CD14-positive monocyte (primary cell): ENCODE data around the gene TTYH1. TPM values are rescaled to one million over a fixed set of nuclear protein-coding genes. Genes with fewer than 3 reads are reported as not detected.
"Not testable (repeated sequence)": the region's sequence is repeated elsewhere in the genome, so short reads cannot be mapped to it uniquely, and the experiment has no call there.

Source experiments
- DNase-seq, 3 donors: peaks; one replicate each; pipeline ENCODE4 v3.0.0-alpha.2; 2011 to 2022
- H2AFZ ChIP-seq: 2 replicates; pipeline ENCODE4 v1.6.0; 2012; ENCODE audit warnings: mild to moderate bottlenecking, low read depth, low read length, inconsistent platforms; ENCODE audit not compliant: insufficient read depth, poor library complexity, severe bottlenecking
- H3K27ac ChIP-seq, 2 donors: 1 replicate in 1 of 2; 2 replicates in 1 of 2; pipeline ENCODE4 v1.5.1; 2012 to 2013; ENCODE audit warnings: low read length in 2 of 2, control low read depth in 1 of 2, inconsistent platforms in 1 of 2, low read depth in 1 of 2, mild to moderate bottlenecking in 1 of 2
- H3K27me3 ChIP-seq, 2 donors: one replicate each; pipeline versions ENCODE4 v1.6.0 to v1.6.1; 2011 to 2013; ENCODE audit warnings: low read length in 2 of 2; ENCODE audit not compliant: control insufficient read depth in 2 of 2, insufficient read depth in 2 of 2
- H3K36me3 ChIP-seq, 2 donors: replicated peaks in 1 of 2; 1 replicate in 1 of 2; 2 replicates in 1 of 2; pipeline versions ENCODE4 v1.5.1 to v1.6.1; 2012 to 2013; ENCODE audit warnings: low read length in 2 of 2, control low read depth in 1 of 2, inconsistent platforms in 1 of 2, mild to moderate bottlenecking in 1 of 2; ENCODE audit not compliant: insufficient read depth in 2 of 2, control insufficient read depth in 1 of 2
- H3K4me1 ChIP-seq, 2 donors: 1 replicate in 1 of 2; 2 replicates in 1 of 2; pipeline versions ENCODE4 v1.5.1 to v1.6.1; 2012 to 2013; ENCODE audit warnings: low read length in 2 of 2, control low read depth in 1 of 2, inconsistent platforms in 1 of 2, mild to moderate bottlenecking in 1 of 2, moderate library complexity in 1 of 2; ENCODE audit not compliant: insufficient read depth in 2 of 2, control insufficient read depth in 1 of 2
- H3K4me2 ChIP-seq: replicated peaks from 2 replicates; pipeline ENCODE3; 2012; ENCODE audit warnings: low read length, moderate library complexity, mild to moderate bottlenecking; ENCODE audit not compliant: poor library complexity, severe bottlenecking; ENCODE audit errors: extremely low read depth
- H3K4me3 ChIP-seq, 3 experiments: fragments of 200-600 bp in 1 of 3; sonication (generic) in 1 of 3; replicated peaks in 1 of 3; 1 replicate in 2 of 3; 2 replicates in 1 of 3; pipeline ENCODE4 v1.5.1; 2011 to 2013; ENCODE audit warnings: low read length in 3 of 3, mild to moderate bottlenecking in 3 of 3, control low read depth in 2 of 3, low read depth in 2 of 3, inconsistent platforms in 1 of 3, moderate library complexity in 1 of 3
- H3K79me2 ChIP-seq: 2 replicates; pipeline ENCODE4 v1.6.0; 2012; ENCODE audit warnings: mild to moderate bottlenecking, control low read depth, inconsistent platforms, low read length, moderate library complexity; ENCODE audit not compliant: insufficient read depth
- H3K9ac ChIP-seq: 2 replicates; pipeline ENCODE4 v1.6.0; 2017; ENCODE audit warnings: low read length, mild to moderate bottlenecking; ENCODE audit not compliant: insufficient read depth, poor library complexity, severe bottlenecking
- H3K9me3 ChIP-seq, 2 donors: replicated peaks in 1 of 2; 1 replicate in 1 of 2; 2 replicates in 1 of 2; pipeline versions ENCODE4 v1.5.1 to v1.6.1; 2012 to 2013; ENCODE audit warnings: low read length in 2 of 2, control low read depth in 1 of 2; ENCODE audit not compliant: control insufficient read depth in 1 of 2, insufficient read depth in 1 of 2
- H4K20me1 ChIP-seq: 2 replicates; pipeline ENCODE4 v1.6.0; 2012; ENCODE audit warnings: mild to moderate bottlenecking, low read length, control low read depth, moderate library complexity; ENCODE audit not compliant: insufficient read depth
- H3K27ac Mint-ChIP-seq, 7 donors: one replicate each; pipeline ENCODE4 v1.8.0; 2020; ENCODE audit warnings: mild to moderate bottlenecking in 7 of 7, mixed read lengths in 7 of 7, moderate library complexity in 6 of 7, inconsistent platforms in 2 of 7
- H3K27me3 Mint-ChIP-seq, 3 donors: one replicate each; pipeline ENCODE4 v1.8.0; 2021 to 2022; ENCODE audit warnings: low read depth in 3 of 3, mild to moderate bottlenecking in 3 of 3, mixed read lengths in 3 of 3, moderate library complexity in 3 of 3, inconsistent platforms in 1 of 3
- H3K36me3 Mint-ChIP-seq, 2 donors: one replicate each; pipeline ENCODE4 v1.8.0; 2020; ENCODE audit warnings: mixed read lengths in 2 of 2, inconsistent platforms in 1 of 2, mild to moderate bottlenecking in 1 of 2
- H3K4me1 Mint-ChIP-seq: one replicate; pipeline ENCODE4 v1.8.0; 2020; ENCODE audit warnings: mild to moderate bottlenecking, mixed read lengths
- H3K4me3 Mint-ChIP-seq, 2 donors: one replicate each; pipeline ENCODE4 v1.8.0; 2020; ENCODE audit warnings: mild to moderate bottlenecking in 2 of 2, mixed read lengths in 2 of 2, moderate library complexity in 1 of 2
- H3K9me3 Mint-ChIP-seq, 7 donors: one replicate each; pipeline ENCODE4 v1.8.0; 2020 to 2022; ENCODE audit warnings: mixed read lengths in 7 of 7, mild to moderate bottlenecking in 6 of 7, moderate library complexity in 6 of 7, inconsistent platforms in 2 of 7
- WGBS: methylation state at CpG from one replicate; pipeline ENCODE4 v1.1.5; 2013; ENCODE audit warnings: missing lambda C conversion rate; ENCODE audit not compliant: insufficient coverage; 5-methylcytosine and 5-hydroxymethylcytosine counted together
- intact Hi-C, 2 donors: fragments of 100-400 bp; cut with micrococcal nuclease; formaldehyde crosslinking; loops; one replicate each; pipeline versions ENCODE4 v1.15.0 to v1.15.1; 2023
- polyA plus RNA-seq, 3 donors: library from polyadenylated mRNA; depleted of rRNA in 1 of 3; unstranded in 2 of 3; stranded (reverse) in 1 of 3; fragments of 300-500 nt in 2 of 3; fragments of >200 nt in 1 of 3; fragmentation: Illumina TruSeq in 2 of 3; gene quantifications; 1 replicate in 2 of 3; 2 replicates in 1 of 3; pipeline ENCODE4 v1.2.3, GENCODE V29; 2012 to 2021
- TF ChIP-seq, protein P1 (sequence below): fragments of 200-600 bp; IDR thresholded peaks from one replicate; pipeline ENCODE4 v1.8.0; 2022; ENCODE audit warnings: antibody characterized with exemption, mild to moderate bottlenecking

TTYH1 gene
- polyA plus RNA-seq, 3 donors = not detected

- Mint-ChIP-seq H3K36me3 (peaks cover 0 to 4% of the 10 kb centered on the region in 2 donors), H3K9me3 (peaks cover 2 to 9% (median 4%) of the 10 kb centered on the region in 7 donors), H3K27me3 (peaks cover 0 to 3% (median 2%) of the 10 kb centered on the region in 3 donors), H3K4me3 (peak overlapping the region in 1 of 2 donors; percentile 14), H3K4me1 (peaks cover 59% of the 10 kb centered on the region), H3K27ac (peak overlapping the region in 4 of 7 donors; percentile 33 to 86 (median 54))
- Histone ChIP-seq H4K20me1 (no peaks in the 10 kb centered on the region), H2AFZ (no peak overlapping the region), H3K36me3 (no peaks in the 10 kb centered on the region), H3K4me2 (no peak overlapping the region), H3K4me3 (no peak overlapping the region), H3K9me3 (no peaks in the 10 kb centered on the region), H3K79me2 (peaks cover 6% of the 10 kb centered on the region), H3K27me3 (no peaks in the 10 kb centered on the region), H3K27ac (no peak overlapping the region), H3K4me1 (peaks cover 76 to 78% of the 10 kb centered on the region in 2 donors), H3K9ac (no peak overlapping the region)
- 100% methylated on average over 2 of the region's 2 CpGs for whole genome bisulfite sequencing
- TF ChIP-seq, protein P1, sequence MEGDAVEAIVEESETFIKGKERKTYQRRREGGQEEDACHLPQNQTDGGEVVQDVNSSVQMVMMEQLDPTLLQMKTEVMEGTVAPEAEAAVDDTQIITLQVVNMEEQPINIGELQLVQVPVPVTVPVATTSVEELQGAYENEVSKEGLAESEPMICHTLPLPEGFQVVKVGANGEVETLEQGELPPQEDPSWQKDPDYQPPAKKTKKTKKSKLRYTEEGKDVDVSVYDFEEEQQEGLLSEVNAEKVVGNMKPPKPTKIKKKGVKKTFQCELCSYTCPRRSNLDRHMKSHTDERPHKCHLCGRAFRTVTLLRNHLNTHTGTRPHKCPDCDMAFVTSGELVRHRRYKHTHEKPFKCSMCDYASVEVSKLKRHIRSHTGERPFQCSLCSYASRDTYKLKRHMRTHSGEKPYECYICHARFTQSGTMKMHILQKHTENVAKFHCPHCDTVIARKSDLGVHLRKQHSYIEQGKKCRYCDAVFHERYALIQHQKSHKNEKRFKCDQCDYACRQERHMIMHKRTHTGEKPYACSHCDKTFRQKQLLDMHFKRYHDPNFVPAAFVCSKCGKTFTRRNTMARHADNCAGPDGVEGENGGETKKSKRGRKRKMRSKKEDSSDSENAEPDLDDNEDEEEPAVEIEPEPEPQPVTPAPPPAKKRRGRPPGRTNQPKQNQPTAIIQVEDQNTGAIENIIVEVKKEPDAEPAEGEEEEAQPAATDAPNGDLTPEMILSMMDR = no peak
- no peak for DNase-seq
- intact Hi-C loops = no loop called here
These were observed 34.4 kb upstream of the TTYH1 start for GRCh38 chr19:54380897-54381296.

- no CpG with 5 or more reads among the region's 13 CpGs for WGBS
- Histone ChIP-seq H3K4me3 (peak overlapping the region in 1 of 3 experiments; percentile 11), H3K27ac (peak overlapping the region; percentile 46 to 62), H3K4me2 (peak overlapping the region; percentile 29), H3K4me1 (peaks cover 68 to 71% of the 10 kb centered on the region in 2 donors)
- DNase-seq = peak in 2 of 3 donors; percentile 63 to 64
- H3K9me3 Mint-ChIP-seq, intact Hi-C loops, H3K9ac ChIP-seq, H3K27me3 ChIP-seq, H4K20me1 ChIP-seq, H3K36me3 Mint-ChIP-seq, H3K9me3 ChIP-seq, H2AFZ ChIP-seq, H3K79me2 ChIP-seq, H3K36me3 ChIP-seq, H3K27me3 Mint-ChIP-seq, H3K4me3 Mint-ChIP-seq: not testable (repeated sequence)
- Mint-ChIP-seq H3K27ac (peak overlapping the region; percentile 67 to 93 (median 84)), H3K4me1 (peaks cover 49% of the 10 kb centered on the region)
These were observed 33.2 kb upstream of the TTYH1 start for GRCh38 chr19:54382041-54382440.
